HL-60 (cell line): Measurements from ENCODE around the gene PRCC.

Experiments used
- DNase-seq, 2 experiments: peaks; one replicate each; pipeline ENCODE4 v3.0.0-alpha.2; 2010 to 2020; ENCODE audit warnings: low read depth in 1 of 2, low spot score in 1 of 2
- H3K27ac ChIP-seq: fragments of 250-450 bp; sonication (Bioruptor Pico); replicated peaks from 2 replicates; pipeline ENCODE4 v1.5.1; 2020; ENCODE audit warnings: mild to moderate bottlenecking, moderate library complexity
- H3K27me3 ChIP-seq: fragments of 250-450 bp; sonication (Bioruptor Pico); 2 replicates; pipeline ENCODE4 v1.5.1; 2021; ENCODE audit warnings: mild to moderate bottlenecking, moderate library complexity; ENCODE audit not compliant: insufficient read depth, poor library complexity, severe bottlenecking
- H3K4me3 ChIP-seq: replicated peaks from 2 replicates; pipeline ENCODE4 v1.5.1; 2011; ENCODE audit warnings: mild to moderate bottlenecking, control low read depth, low read length; ENCODE audit not compliant: insufficient read depth
- CTCF ChIP-seq: IDR thresholded peaks from one replicate; pipeline ENCODE4 v1.5.1; 2011; ENCODE audit warnings: low read length, control low read depth, inconsistent platforms; ENCODE audit not compliant: insufficient read depth
- GABPA ChIP-seq: IDR thresholded peaks from 2 replicates; pipeline ENCODE4 v1.6.1; 2012; ENCODE audit warnings: low read depth
- POLR2AphosphoS5 ChIP-seq: IDR thresholded peaks from 2 replicates; pipeline ENCODE4 v1.6.1; 2012; ENCODE audit warnings: low read depth
- REST ChIP-seq: IDR thresholded peaks from 2 replicates; pipeline ENCODE4 v1.6.1; 2012; ENCODE audit warnings: low read depth; ENCODE audit not compliant: insufficient replicate concordance
- SPI1 ChIP-seq: IDR thresholded peaks from 2 replicates; pipeline ENCODE4 v1.6.1; 2012; ENCODE audit warnings: low read depth, mild to moderate bottlenecking, borderline replicate concordance

Gene PRCC

GRCh38 chr1:156744344-156744743, 23.0 kb upstream of the PRCC start:
- no peaks in the 10 kb centered on the region for H3K27me3 ChIP-seq
- TF ChIP-seq GABPA (no peak), POLR2AphosphoS5 (no peak), REST (no peak), SPI1 (no peak)
- DNase-seq = no peak
- H3K27ac ChIP-seq = peak overlapping the region; percentile 15; the same call in 1 of the 2 replicates
- H3K4me3 ChIP-seq = no peak overlapping the region

- DNase-seq = no peak
- Histone ChIP-seq H3K27me3 (no peaks in the 10 kb centered on the region), H3K27ac (peak overlapping the region; percentile 28), H3K4me3 (no peak overlapping the region)
- no peak for TF ChIP-seq REST
- TF ChIP-seq POLR2AphosphoS5 = no peak
- no peak for TF ChIP-seq GABPA
- TF ChIP-seq SPI1 = no peak
- no peak for TF ChIP-seq CTCF
Measured at GRCh38 chr1:156744786-156745419, 22.4 kb upstream of the PRCC start.

GRCh38 chr1:156745881-156746280, 21.5 kb upstream of the PRCC start:
- no peak for TF ChIP-seq GABPA
- no peak for TF ChIP-seq POLR2AphosphoS5
- TF ChIP-seq CTCF = no peak
- peak; percentile 29; the same call in 1 of the 2 replicates for TF ChIP-seq SPI1
- Histone ChIP-seq H3K27ac (peak overlapping the region; percentile 99), H3K4me3 (no peak overlapping the region), H3K27me3 (no peaks in the 10 kb centered on the region)
- no peak for DNase-seq

- no peak for DNase-seq
- no peak overlapping the region for H3K4me3 ChIP-seq
- TF ChIP-seq GABPA = no peak
- TF ChIP-seq POLR2AphosphoS5 = no peak
- TF ChIP-seq CTCF = no peak
- TF ChIP-seq REST = no peak
- no peak for TF ChIP-seq SPI1
- H3K27me3 ChIP-seq = no peaks in the 10 kb centered on the region
- H3K27ac ChIP-seq = peak overlapping the region; percentile 99
Measured at GRCh38 chr1:156746406-156746727, 21.0 kb upstream of the PRCC start.
